Panc1 (cell line): Measurements from ENCODE around the gene ISG15. TPM values are rescaled to one million over a fixed set of nuclear protein-coding genes. Genes with fewer than 3 reads are reported as not detected.

Experiments
- ATAC-seq: fragments of 200-7000 bp; cut with Tn5 transposase; 2 replicates; pipeline ENCODE4 v1.9.1; 2020; ENCODE audit warnings: mild to moderate bottlenecking, moderate library complexity
- BruUV-seq: library from RNA; stranded (reverse); fragments of 400-500 nt; replicated peaks from 2 replicates; lab custom pipeline; 2021; lab: Mats Ljungman, UMichigan
- CTCF ChIA-PET: fragments of 300-600 bp; sonication (Branson Sonifier 250); formaldehyde crosslinking; loops from one replicate; lab custom pipeline; 2022; ENCODE audit warnings: antibody characterized with exemption; lab: Charles Lee
- POLR2A ChIA-PET: fragments of 300-600 bp; sonication (Branson Sonifier 250); formaldehyde crosslinking; loops from one replicate; lab custom pipeline; 2022; ENCODE audit warnings: antibody characterized with exemption; lab: Charles Lee
- DNase-seq: peaks from one replicate; pipeline ENCODE4 v3.0.0-alpha.2; 2010; ENCODE audit warnings: low read depth, low spot score
- H3K27ac ChIP-seq: 2 replicates; pipeline ENCODE4 v1.5.1; 2011; ENCODE audit warnings: mild to moderate bottlenecking, low read length, inconsistent platforms
- H3K27me3 ChIP-seq: fragments of 200-500 bp; sonication (Bioruptor generic); 2 replicates; pipeline ENCODE4 v1.6.0; 2014; ENCODE audit warnings: low read length, inconsistent platforms; ENCODE audit not compliant: control insufficient read depth, insufficient read depth
- H3K36me3 ChIP-seq: fragments of 200-500 bp; sonication (Bioruptor generic); 2 replicates; pipeline ENCODE4 v1.5.1; 2014; ENCODE audit warnings: inconsistent platforms, mild to moderate bottlenecking, low read length, moderate library complexity; ENCODE audit not compliant: control insufficient read depth, insufficient read depth
- H3K4me1 ChIP-seq: 2 replicates; pipeline ENCODE4 v1.5.1; 2011; ENCODE audit warnings: inconsistent platforms, mild to moderate bottlenecking, low read length, moderate library complexity; ENCODE audit not compliant: control insufficient read depth, insufficient read depth
- H3K4me3 ChIP-seq, 2 experiments: 2 replicates each; pipeline ENCODE4 v1.5.1; 2011 to 2012; ENCODE audit warnings: low read depth in 2 of 2, low read length in 2 of 2, mild to moderate bottlenecking in 2 of 2, inconsistent platforms in 1 of 2, moderate library complexity in 1 of 2
- H3K9me3 ChIP-seq: fragments of 200-500 bp; sonication (Bioruptor generic); 2 replicates; pipeline ENCODE4 v1.5.1; 2014; ENCODE audit warnings: low read depth, mild to moderate bottlenecking, inconsistent platforms, low read length, moderate library complexity; ENCODE audit not compliant: control insufficient read depth, insufficient read depth
- CTCF ChIP-seq: fragments of 450-650 bp; IDR thresholded peaks from 2 replicates; pipeline ENCODE4 v1.5.1; 2017; ENCODE audit warnings: mild to moderate bottlenecking
- POLR2AphosphoS5 ChIP-seq: IDR thresholded peaks from 2 replicates; pipeline ENCODE4 v1.6.1; 2012; ENCODE audit warnings: mild to moderate bottlenecking, low read depth, low read length, moderate library complexity
- REST ChIP-seq, 2 experiments: IDR thresholded peaks; 2 replicates each; pipeline ENCODE4 v1.6.1; 2011 to 2012; ENCODE audit warnings: low read depth in 2 of 2, control low read depth in 1 of 2, low read length in 1 of 2, mild to moderate bottlenecking in 1 of 2, moderate library complexity in 1 of 2; ENCODE audit not compliant: insufficient read depth in 1 of 2
- SIN3A ChIP-seq: IDR thresholded peaks from 2 replicates; pipeline ENCODE4 v1.6.1; 2012; ENCODE audit warnings: low read depth, mild to moderate bottlenecking, low read length, moderate library complexity, borderline replicate concordance; ENCODE audit not compliant: insufficient read depth
- TCF7L2 ChIP-seq: IDR thresholded peaks from 2 replicates; pipeline ENCODE4 v1.6.1; 2011; ENCODE audit warnings: mild to moderate bottlenecking, low read depth, low read length, inconsistent platforms
- in situ Hi-C: cut with HindIII; loops from 2 replicates; pipeline ENCODE4 v1.10.0; 2016; ENCODE audit warnings: low sequenced_read_pairs, low pct_unique_long_range_greater_than_20kb
- intact Hi-C: fragments of 100-400 bp; cut with micrococcal nuclease; formaldehyde crosslinking; loops from one replicate; pipeline ENCODE4 v1.10.0; 2022; ENCODE audit not compliant: unreplicated experiment
- total RNA-seq: library from RNA; stranded (reverse); gene quantifications from one replicate; pipeline ENCODE4 v1.2.1, GENCODE V29; 2021; ENCODE audit not compliant: unreplicated experiment

Gene ISG15
- total RNA-seq, 1 experiment from 2014 or later = 102 TPM

- peak; percentile 9 for ATAC-seq
- CTCF ChIA-PET = no interaction called here
- H3K4me1 ChIP-seq = peaks cover 22% of the 10 kb centered on the region
- intact Hi-C loops = no loop called here
- POLR2A ChIA-PET = no interaction called here
- H3K4me3 ChIP-seq = peak overlapping the region; percentile 56 to 69
- BruUV-seq = no TSS peak
- H3K36me3 ChIP-seq = no peaks in the 10 kb centered on the region; the same call in 1 of the 2 replicates
- no peak for DNase-seq
- no peaks in the 10 kb centered on the region for H3K27me3 ChIP-seq
- peak overlapping the region; percentile 61 for H3K27ac ChIP-seq
- H3K9me3 ChIP-seq = no peaks in the 10 kb centered on the region
- in situ Hi-C loops = no loop called here
- TF ChIP-seq TCF7L2 = no peak
- no peak; the same call in 1 of the 2 replicates for TF ChIP-seq CTCF
- TF ChIP-seq POLR2AphosphoS5 = no peak
- no peak for TF ChIP-seq SIN3A
- TF ChIP-seq REST (IDR thresholded peaks at IDR 0.05; ENCODE audit: insufficient read depth in 1 of 2, low read depth in 2 of 2, low read length in 1 of 2) = no peak
Measured at GRCh38 chr1:998995-999724, 14.1 kb upstream of the ISG15 start.

- in situ Hi-C loops = no loop called here
- intact Hi-C loops = no loop called here
- no peaks in the 10 kb centered on the region; the same call in 1 of the 2 replicates for H3K36me3 ChIP-seq
- H3K4me1 ChIP-seq = peaks cover 29% of the 10 kb centered on the region
- peak within 1 kb of the TSS; percentile 56 to 69 for H3K4me3 ChIP-seq
- no peak for DNase-seq
- H3K27ac ChIP-seq = peak within 1 kb of the TSS; percentile 80
- no peak for TF ChIP-seq CTCF
- no peak for TF ChIP-seq REST (IDR thresholded peaks at IDR 0.05; ENCODE audit: insufficient read depth in 1 of 2, low read depth in 2 of 2, low read length in 1 of 2)
- TF ChIP-seq TCF7L2 = no peak
- TF ChIP-seq SIN3A = no peak
- no peak for TF ChIP-seq POLR2AphosphoS5
- ChIA-PET POLR2A (no interaction called here), CTCF (interaction anchor here (1.0 kb wide), 1 partner anchor 15 kb away, joined by 3 read pairs; no protein-coding TSS in a partner anchor)
- TSS peak; percentile 94 for BruUV-seq
- ATAC-seq = peak; percentile 73
- H3K27me3 ChIP-seq = no peaks in the 10 kb centered on the region
- H3K9me3 ChIP-seq = no peaks in the 10 kb centered on the region
Measured at GRCh38 chr1:999725-1000356, 13.5 kb upstream of the ISG15 start, which contains the start of gene HES4. TSS of gene HES4 (minus strand) at chr1:1000097. CDS start at chr1:999973, 124 bp downstream.
